ENCODE results near the gene CALML4. TPM values are rescaled to one million over a fixed set of nuclear protein-coding genes. Genes with fewer than 3 reads are reported as not detected.

Gene CALML4
- total RNA-seq, 2 experiments from 2014 or later, result 1.5 to 2.0 TPM

- ATAC-seq (ENCODE audit: poor library complexity), result no peak
- no peaks in the 10 kb centered on the region for H3K27me3 Mint-ChIP-seq
- peaks cover 7% of the 10 kb centered on the region for H3K36me3 ChIP-seq (ENCODE audit: insufficient read depth, low read length)
- CTCF ChIA-PET, result no interaction called here
- no peaks in the 10 kb centered on the region for H3K27me3 ChIP-seq (ENCODE audit: control insufficient read depth in 1 of 2, insufficient read depth in 2 of 2, low read length in 2 of 2)
- H3K27ac ChIP-seq (ENCODE audit: low read depth in 1 of 2, low read length in 2 of 2), result no peak overlapping the region
- DNase-seq, result no peak
- H3K4me3 Mint-ChIP-seq, result no peak overlapping the region
- POLR2A ChIA-PET, result no interaction called here
- no peak for TF ChIP-seq CTCF (IDR thresholded peaks at IDR 0.05)
- no peak overlapping the region for H3K4me3 ChIP-seq (ENCODE audit: low read length)
- no peaks in the 10 kb centered on the region for H3K9me3 Mint-ChIP-seq
- intact Hi-C loops (cut with DNase I, micrococcal nuclease), result loop anchor here in 1 of 2 experiments (10.0 kb wide), 1 partner anchor 696 kb away; the partner anchor contains the start of gene C15orf61
- peaks cover 12% of the 10 kb centered on the region for H3K4me1 Mint-ChIP-seq (ENCODE audit: low read depth)
- H3K4me1 ChIP-seq (ENCODE audit: insufficient read depth, low read length), result peaks cover 3% of the 10 kb centered on the region
- H3K36me3 Mint-ChIP-seq (ENCODE audit: low read depth), result peaks cover 3% of the 10 kb centered on the region
- no peaks in the 10 kb centered on the region for H3K9me3 ChIP-seq (ENCODE audit: control insufficient read depth in 1 of 2, insufficient read depth in 1 of 2, low read length in 2 of 2)
- no peak overlapping the region for H3K27ac Mint-ChIP-seq
Observed at GRCh38 chr15:68220967-68221366, 15.8 kb upstream of the CALML4 start.

- TF ChIP-seq CTCF (IDR thresholded peaks at IDR 0.05), result no peak
- no peaks in the 10 kb centered on the region for H3K9me3 Mint-ChIP-seq
Observed at GRCh38 chr15:68220489-68220888, 15.4 kb upstream of the CALML4 start.

GRCh38 chr15:68218847-68219798 lies 14.0 kb upstream of the CALML4 start:
- Histone ChIP-seq H3K27me3 (ENCODE audit: control insufficient read depth in 1 of 2, insufficient read depth in 2 of 2, low read length in 2 of 2) (no peaks in the 10 kb centered on the region), H3K4me1 (ENCODE audit: insufficient read depth, low read length) (no peaks in the 10 kb centered on the region), H3K4me3 (ENCODE audit: low read length) (no peak overlapping the region), H3K27ac (ENCODE audit: low read depth in 1 of 2, low read length in 2 of 2) (no peak overlapping the region), H3K9me3 (ENCODE audit: control insufficient read depth in 1 of 2, insufficient read depth in 1 of 2, low read length in 2 of 2) (no peaks in the 10 kb centered on the region), H3K36me3 (ENCODE audit: insufficient read depth, low read length) (peaks cover 7% of the 10 kb centered on the region)
- Mint-ChIP-seq H3K9me3 (no peaks in the 10 kb centered on the region), H3K36me3 (ENCODE audit: low read depth) (peaks cover 3% of the 10 kb centered on the region), H3K27ac (no peak overlapping the region), H3K4me3 (no peak overlapping the region), H3K4me1 (ENCODE audit: low read depth) (no peaks in the 10 kb centered on the region), H3K27me3 (no peaks in the 10 kb centered on the region)
- DNase-seq, result no peak
- ChIA-PET CTCF (no interaction called here), POLR2A (no interaction called here)
- no peak for ATAC-seq (ENCODE audit: poor library complexity)
- intact Hi-C loops (cut with DNase I, micrococcal nuclease), result no loop called here
- TF ChIP-seq CTCF (IDR thresholded peaks at IDR 0.05), result no peak

More at GRCh38 chr15:68220489-68220888, 15.4 kb upstream of the CALML4 start:
- intact Hi-C loops (cut with DNase I, micrococcal nuclease), result loop anchor here in 1 of 2 experiments (10.0 kb wide), 1 partner anchor 696 kb away; the partner anchor contains the start of gene C15orf61
- no peak overlapping the region for H3K27ac ChIP-seq (ENCODE audit: low read depth in 1 of 2, low read length in 2 of 2)
- ATAC-seq (ENCODE audit: poor library complexity) (no peak), DNase-seq (no peak)
- Mint-ChIP-seq H3K27me3 (no peaks in the 10 kb centered on the region), H3K36me3 (ENCODE audit: low read depth) (peaks cover 3% of the 10 kb centered on the region), H3K4me1 (ENCODE audit: low read depth) (peaks cover 11% of the 10 kb centered on the region), H3K27ac (no peak overlapping the region), H3K4me3 (no peak overlapping the region)
- H3K9me3 ChIP-seq (ENCODE audit: control insufficient read depth in 1 of 2, insufficient read depth in 1 of 2, low read length in 2 of 2), result no peaks in the 10 kb centered on the region
- no peak overlapping the region for H3K4me3 ChIP-seq (ENCODE audit: low read length)
- peaks cover 7% of the 10 kb centered on the region for H3K36me3 ChIP-seq (ENCODE audit: insufficient read depth, low read length)
- POLR2A ChIA-PET, result no interaction called here
- CTCF ChIA-PET, result no interaction called here
- H3K27me3 ChIP-seq (ENCODE audit: control insufficient read depth in 1 of 2, insufficient read depth in 2 of 2, low read length in 2 of 2), result no peaks in the 10 kb centered on the region
- H3K4me1 ChIP-seq (ENCODE audit: insufficient read depth, low read length), result peaks cover 2% of the 10 kb centered on the region
